ENCODE measurements around the gene KRTAP15-1.

The KRTAP15-1 gene

DNA sequence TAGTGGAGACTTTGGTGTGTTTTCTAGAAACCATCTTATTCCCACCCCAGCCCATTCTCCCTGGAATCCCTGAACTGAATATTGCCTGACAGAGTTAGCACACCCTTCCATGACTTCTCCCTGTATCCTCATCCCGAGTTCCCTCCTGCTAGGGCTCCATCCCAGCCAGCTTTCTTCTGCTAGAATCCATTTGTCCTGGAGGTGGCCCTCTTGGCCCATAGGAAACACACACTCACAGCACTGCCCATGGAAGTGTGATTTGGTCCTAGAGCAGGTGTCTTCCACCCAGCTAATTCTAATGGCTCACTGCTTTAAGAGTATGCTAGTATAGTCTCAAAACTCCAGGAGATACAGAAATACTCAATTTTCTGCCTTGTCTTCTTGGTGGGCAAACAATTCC is 4.1 kb downstream of the KRTAP15-1 start:
- no peak for TF ChIP-seq TEAD4 (IDR thresholded peaks at IDR 0.05)
- no peak for TF ChIP-seq CEBPB (IDR thresholded peaks at IDR 0.05)
- TF ChIP-seq TAF1 (IDR thresholded peaks at IDR 0.05; ENCODE audit: low read depth) = no peak
- TF ChIP-seq, protein P1, sequence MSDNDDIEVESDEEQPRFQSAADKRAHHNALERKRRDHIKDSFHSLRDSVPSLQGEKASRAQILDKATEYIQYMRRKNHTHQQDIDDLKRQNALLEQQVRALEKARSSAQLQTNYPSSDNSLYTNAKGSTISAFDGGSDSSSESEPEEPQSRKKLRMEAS (IDR thresholded peaks at IDR 0.05) = no peak
- no peak for TF ChIP-seq EP300 (IDR thresholded peaks at IDR 0.05; ENCODE audit: borderline replicate concordance)
- no peak for TF ChIP-seq RAD21 (IDR thresholded peaks at IDR 0.05; ENCODE audit: low read depth)
- no peak for TF ChIP-seq NFIC (IDR thresholded peaks at IDR 0.05)
- TF ChIP-seq CREB1 (IDR thresholded peaks at IDR 0.05; ENCODE audit: low read depth) = no peak
- no peak for TF ChIP-seq FOXM1 (IDR thresholded peaks at IDR 0.05; ENCODE audit: borderline replicate concordance, low read depth)
- TF ChIP-seq TCF12 (IDR thresholded peaks at IDR 0.05; ENCODE audit: low read depth) = no peak
- TF ChIP-seq, protein P2, sequence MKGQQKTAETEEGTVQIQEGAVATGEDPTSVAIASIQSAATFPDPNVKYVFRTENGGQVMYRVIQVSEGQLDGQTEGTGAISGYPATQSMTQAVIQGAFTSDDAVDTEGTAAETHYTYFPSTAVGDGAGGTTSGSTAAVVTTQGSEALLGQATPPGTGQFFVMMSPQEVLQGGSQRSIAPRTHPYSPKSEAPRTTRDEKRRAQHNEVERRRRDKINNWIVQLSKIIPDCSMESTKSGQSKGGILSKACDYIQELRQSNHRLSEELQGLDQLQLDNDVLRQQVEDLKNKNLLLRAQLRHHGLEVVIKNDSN (IDR thresholded peaks at IDR 0.05) = no peak
- TF ChIP-seq ZBTB7A (IDR thresholded peaks at IDR 0.05; ENCODE audit: low read depth) = no peak
- TF ChIP-seq, protein P3, sequence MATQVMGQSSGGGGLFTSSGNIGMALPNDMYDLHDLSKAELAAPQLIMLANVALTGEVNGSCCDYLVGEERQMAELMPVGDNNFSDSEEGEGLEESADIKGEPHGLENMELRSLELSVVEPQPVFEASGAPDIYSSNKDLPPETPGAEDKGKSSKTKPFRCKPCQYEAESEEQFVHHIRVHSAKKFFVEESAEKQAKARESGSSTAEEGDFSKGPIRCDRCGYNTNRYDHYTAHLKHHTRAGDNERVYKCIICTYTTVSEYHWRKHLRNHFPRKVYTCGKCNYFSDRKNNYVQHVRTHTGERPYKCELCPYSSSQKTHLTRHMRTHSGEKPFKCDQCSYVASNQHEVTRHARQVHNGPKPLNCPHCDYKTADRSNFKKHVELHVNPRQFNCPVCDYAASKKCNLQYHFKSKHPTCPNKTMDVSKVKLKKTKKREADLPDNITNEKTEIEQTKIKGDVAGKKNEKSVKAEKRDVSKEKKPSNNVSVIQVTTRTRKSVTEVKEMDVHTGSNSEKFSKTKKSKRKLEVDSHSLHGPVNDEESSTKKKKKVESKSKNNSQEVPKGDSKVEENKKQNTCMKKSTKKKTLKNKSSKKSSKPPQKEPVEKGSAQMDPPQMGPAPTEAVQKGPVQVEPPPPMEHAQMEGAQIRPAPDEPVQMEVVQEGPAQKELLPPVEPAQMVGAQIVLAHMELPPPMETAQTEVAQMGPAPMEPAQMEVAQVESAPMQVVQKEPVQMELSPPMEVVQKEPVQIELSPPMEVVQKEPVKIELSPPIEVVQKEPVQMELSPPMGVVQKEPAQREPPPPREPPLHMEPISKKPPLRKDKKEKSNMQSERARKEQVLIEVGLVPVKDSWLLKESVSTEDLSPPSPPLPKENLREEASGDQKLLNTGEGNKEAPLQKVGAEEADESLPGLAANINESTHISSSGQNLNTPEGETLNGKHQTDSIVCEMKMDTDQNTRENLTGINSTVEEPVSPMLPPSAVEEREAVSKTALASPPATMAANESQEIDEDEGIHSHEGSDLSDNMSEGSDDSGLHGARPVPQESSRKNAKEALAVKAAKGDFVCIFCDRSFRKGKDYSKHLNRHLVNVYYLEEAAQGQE (IDR thresholded peaks at IDR 0.05; ENCODE audit: low read depth) = no peak
- no peak for TF ChIP-seq YY1 (IDR thresholded peaks at IDR 0.05; ENCODE audit: low read depth)
- no peak for TF ChIP-seq EGR1 (IDR thresholded peaks at IDR 0.05)

DNA sequence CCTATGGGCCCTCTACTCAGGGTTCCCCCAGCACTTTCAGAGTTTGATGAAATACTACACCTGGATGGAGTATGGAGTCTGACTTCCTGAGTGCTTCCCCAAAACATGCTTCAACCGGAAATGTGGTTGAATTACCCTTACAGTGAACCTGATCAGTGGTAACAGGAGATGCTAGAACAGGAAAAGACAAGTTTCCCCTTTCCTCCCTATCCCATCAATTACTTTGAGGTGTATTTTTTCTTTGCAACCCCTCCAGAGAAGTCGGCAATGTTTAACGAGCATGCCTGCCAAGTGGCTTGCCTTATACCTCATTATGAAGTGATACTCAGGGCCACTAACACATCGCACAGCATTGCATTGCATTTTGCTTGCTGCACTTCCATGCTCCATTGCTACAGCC is 7.0 kb downstream of the KRTAP15-1 start:
- TF ChIP-seq TEAD4 (IDR thresholded peaks at IDR 0.05) (no peak), ZBTB7A (IDR thresholded peaks at IDR 0.05; ENCODE audit: low read depth) (no peak), RAD21 (IDR thresholded peaks at IDR 0.05; ENCODE audit: low read depth) (no peak), NFIC (IDR thresholded peaks at IDR 0.05) (no peak), TCF12 (IDR thresholded peaks at IDR 0.05; ENCODE audit: low read depth) (no peak), CEBPB (IDR thresholded peaks at IDR 0.05) (no peak), EGR1 (IDR thresholded peaks at IDR 0.05) (no peak), TAF1 (IDR thresholded peaks at IDR 0.05; ENCODE audit: low read depth) (no peak)
- TF ChIP-seq, protein P1 (IDR thresholded peaks at IDR 0.05) = no peak
- TF ChIP-seq, protein P2 (IDR thresholded peaks at IDR 0.05) = no peak
- TF ChIP-seq, protein P3 (IDR thresholded peaks at IDR 0.05; ENCODE audit: low read depth) = no peak

DNA sequence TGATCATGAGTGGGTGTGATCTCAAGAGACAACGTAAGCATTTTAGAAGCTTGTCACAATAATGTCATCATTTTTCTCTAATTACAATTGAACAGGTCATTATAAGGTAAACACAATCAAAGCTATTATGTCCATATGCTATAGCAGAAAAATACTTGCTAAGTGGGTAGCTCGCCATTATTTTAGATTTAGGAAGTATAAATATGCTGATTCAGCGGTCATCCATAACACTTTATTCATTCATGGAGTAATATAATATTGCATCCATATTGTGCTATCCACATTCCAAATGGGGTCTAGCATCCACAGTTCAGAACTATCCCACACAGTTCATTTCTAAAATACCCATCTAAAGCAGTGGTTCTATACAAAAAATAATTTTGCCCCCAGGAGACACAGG is 8.4 kb downstream of the KRTAP15-1 start:
- TF ChIP-seq EGR1 (IDR thresholded peaks at IDR 0.05) (no peak), CREB1 (IDR thresholded peaks at IDR 0.05; ENCODE audit: low read depth) (no peak), TCF12 (IDR thresholded peaks at IDR 0.05; ENCODE audit: low read depth) (no peak), CEBPB (IDR thresholded peaks at IDR 0.05) (no peak), NFIC (IDR thresholded peaks at IDR 0.05) (no peak), EP300 (IDR thresholded peaks at IDR 0.05; ENCODE audit: borderline replicate concordance) (no peak), TEAD4 (IDR thresholded peaks at IDR 0.05) (no peak)
- TF ChIP-seq, protein P2 (IDR thresholded peaks at IDR 0.05) = no peak

DNA sequence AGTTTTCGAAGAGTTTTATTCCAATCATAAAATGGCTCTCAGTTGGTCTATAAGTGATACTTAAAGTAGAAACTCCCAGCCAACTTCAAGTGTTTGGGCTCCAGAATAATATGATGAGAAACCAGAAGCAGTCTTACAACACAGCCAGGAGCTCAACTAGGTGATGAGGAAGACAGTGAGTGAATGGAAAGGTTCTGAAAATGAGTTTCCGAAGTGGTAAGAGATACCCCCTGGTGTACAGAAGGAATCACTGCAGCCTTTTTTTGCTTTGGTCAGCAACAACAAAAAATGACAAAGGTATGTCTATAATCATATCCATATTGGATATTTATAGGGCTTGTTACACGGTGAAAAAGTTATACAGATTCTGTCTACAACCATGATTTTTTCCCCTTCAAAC is 23.6 kb downstream of the KRTAP15-1 start:
- TF ChIP-seq EGR1 (IDR thresholded peaks at IDR 0.05) (no peak), RAD21 (IDR thresholded peaks at IDR 0.05; ENCODE audit: low read depth) (no peak), CREB1 (IDR thresholded peaks at IDR 0.05; ENCODE audit: low read depth) (no peak), TCF12 (IDR thresholded peaks at IDR 0.05; ENCODE audit: low read depth) (no peak), NFIC (IDR thresholded peaks at IDR 0.05) (no peak)
- TF ChIP-seq, protein P3 (IDR thresholded peaks at IDR 0.05; ENCODE audit: low read depth) = no peak
- TF ChIP-seq, protein P1 (IDR thresholded peaks at IDR 0.05) = no peak
